Right atrium auricular region (tissue), 2 donors: Measurements from ENCODE around the gene SVIL. TPM values are rescaled to one million over a fixed set of nuclear protein-coding genes. Genes with fewer than 3 reads are reported as not detected.

ENCODE experiments used
- DNase-seq: peaks from one replicate; pipeline ENCODE4 v3.0.0-alpha.2; 2019; ENCODE audit warnings: low spot score
- H3K27ac ChIP-seq, 2 donors: fragments of 200-600 bp; sonication (generic); 1 replicate in 1 of 2; 2 replicates in 1 of 2; pipeline ENCODE4 v1.5.1; 2016 to 2019
- H3K27me3 ChIP-seq, 2 donors: fragments of 200-600 bp; sonication (generic); one replicate each; pipeline versions ENCODE4 v1.5.1 to v1.6.0; 2017 to 2019
- H3K36me3 ChIP-seq: fragments of 200-600 bp; sonication (generic); one replicate; pipeline ENCODE4 v1.5.1; 2016
- H3K4me1 ChIP-seq, 2 donors: fragments of 200-600 bp; sonication (generic); one replicate each; pipeline versions ENCODE4 v1.5.1 to v1.6.0; 2017 to 2019
- H3K4me3 ChIP-seq, 2 donors: fragments of 200-600 bp; sonication (generic); 1 replicate in 1 of 2; 2 replicates in 1 of 2; pipeline ENCODE4 v1.5.1; 2017 to 2019; ENCODE audit warnings: mild to moderate bottlenecking in 1 of 2, moderate library complexity in 1 of 2
- H3K9me3 ChIP-seq, 2 donors: fragments of 200-600 bp; sonication (generic); one replicate each; pipeline ENCODE4 v1.5.1; 2019
- total RNA-seq, 2 donors: library from RNA; depleted of rRNA; stranded (reverse); fragments of >200 nt; gene quantifications; one replicate each; pipeline ENCODE4 v1.1.0, GENCODE V29; 2016
- TF ChIP-seq, protein P1 (sequence below), 2 donors: fragments of 200-600 bp; sonication (generic); IDR thresholded peaks; one replicate each; pipeline ENCODE4 v1.5.1; 2019; ENCODE audit warnings: antibody characterized with exemption in 2 of 2

The SVIL gene
- total RNA-seq, 2 donors from 2014 or later: 260 to 340 TPM

DNA sequence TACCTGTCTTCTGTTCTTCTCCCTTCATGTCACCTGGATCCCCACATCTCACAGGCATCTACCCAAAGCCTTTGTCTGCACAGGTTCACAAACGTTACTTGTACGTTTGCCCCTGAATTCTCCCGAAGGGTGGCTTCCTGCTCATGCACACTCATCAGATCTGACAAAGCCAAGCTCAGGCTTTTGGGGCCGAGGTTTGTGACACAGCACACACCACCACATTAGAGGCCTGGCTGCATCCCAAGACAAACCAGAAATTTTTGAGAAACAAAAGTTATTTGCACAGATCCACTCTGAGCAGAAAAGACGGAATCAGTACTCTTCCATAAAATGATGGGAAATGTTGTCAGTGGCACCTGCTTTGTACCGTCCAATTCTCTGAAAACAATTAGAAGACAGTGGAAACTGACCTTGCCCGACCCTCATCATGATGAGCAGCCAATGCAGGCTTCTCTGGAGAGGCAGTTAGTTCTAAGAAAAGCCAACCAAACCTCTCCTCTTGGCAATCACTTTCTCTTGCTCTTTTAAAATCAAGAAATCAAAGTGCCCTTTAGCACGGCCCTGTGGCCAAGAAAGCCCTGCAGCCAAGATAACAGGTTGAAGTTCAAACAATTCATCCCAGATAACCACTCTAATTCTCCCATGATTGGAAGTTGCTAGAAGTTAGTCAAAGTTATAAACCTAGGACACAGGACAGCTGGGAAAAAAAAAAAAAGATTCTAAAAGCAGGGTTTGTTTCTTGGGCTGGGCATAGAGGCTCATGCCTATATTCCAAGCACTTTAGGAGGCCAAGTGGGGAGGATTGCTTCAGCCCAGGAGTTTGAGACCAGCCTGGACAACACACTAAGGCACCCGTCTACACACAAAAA, 13.6 kb upstream of the SVIL start:
- Histone ChIP-seq H3K27ac (peak overlapping the region; percentile 80 to 85), H3K4me1 (peaks cover 0 to 41% of the 10 kb centered on the region in 2 donors), H3K9me3 (peaks cover 0 to 6% of the 10 kb centered on the region in 2 donors), H3K36me3 (no peaks in the 10 kb centered on the region), H3K4me3 (no peak overlapping the region), H3K27me3 (no peaks in the 10 kb centered on the region)
- TF ChIP-seq, protein P1, sequence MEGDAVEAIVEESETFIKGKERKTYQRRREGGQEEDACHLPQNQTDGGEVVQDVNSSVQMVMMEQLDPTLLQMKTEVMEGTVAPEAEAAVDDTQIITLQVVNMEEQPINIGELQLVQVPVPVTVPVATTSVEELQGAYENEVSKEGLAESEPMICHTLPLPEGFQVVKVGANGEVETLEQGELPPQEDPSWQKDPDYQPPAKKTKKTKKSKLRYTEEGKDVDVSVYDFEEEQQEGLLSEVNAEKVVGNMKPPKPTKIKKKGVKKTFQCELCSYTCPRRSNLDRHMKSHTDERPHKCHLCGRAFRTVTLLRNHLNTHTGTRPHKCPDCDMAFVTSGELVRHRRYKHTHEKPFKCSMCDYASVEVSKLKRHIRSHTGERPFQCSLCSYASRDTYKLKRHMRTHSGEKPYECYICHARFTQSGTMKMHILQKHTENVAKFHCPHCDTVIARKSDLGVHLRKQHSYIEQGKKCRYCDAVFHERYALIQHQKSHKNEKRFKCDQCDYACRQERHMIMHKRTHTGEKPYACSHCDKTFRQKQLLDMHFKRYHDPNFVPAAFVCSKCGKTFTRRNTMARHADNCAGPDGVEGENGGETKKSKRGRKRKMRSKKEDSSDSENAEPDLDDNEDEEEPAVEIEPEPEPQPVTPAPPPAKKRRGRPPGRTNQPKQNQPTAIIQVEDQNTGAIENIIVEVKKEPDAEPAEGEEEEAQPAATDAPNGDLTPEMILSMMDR (IDR thresholded peaks at IDR 0.05): no peak
- no peak for DNase-seq

DNA sequence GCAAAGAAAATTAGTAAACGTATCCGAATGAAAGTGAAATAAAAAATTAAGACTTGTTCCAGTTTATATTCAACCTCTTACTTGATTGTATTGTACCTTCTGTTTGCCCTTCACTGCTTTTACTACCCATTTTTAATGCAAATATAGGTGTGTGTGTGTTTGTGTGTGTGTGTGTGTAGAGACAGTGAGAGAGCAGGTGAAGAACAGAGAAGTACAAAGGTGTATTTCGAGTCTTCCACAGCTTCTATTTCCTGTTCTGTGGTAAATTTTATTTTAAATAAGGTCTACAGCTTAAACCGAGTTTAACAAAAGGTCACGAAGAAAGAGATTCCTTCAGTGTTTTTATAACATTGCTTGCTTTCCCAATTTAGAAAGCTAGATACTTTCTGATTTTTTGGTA, 12.7 kb upstream of the SVIL start:
- TF ChIP-seq, protein P1 (IDR thresholded peaks at IDR 0.05): no peak
- no peak for DNase-seq
- Histone ChIP-seq H3K4me3 (no peak overlapping the region), H3K36me3 (no peaks in the 10 kb centered on the region), H3K9me3 (peaks cover 0 to 6% of the 10 kb centered on the region in 2 donors), H3K4me1 (peaks cover 0 to 47% of the 10 kb centered on the region in 2 donors), H3K27ac (peak overlapping the region; percentile 80 to 85), H3K27me3 (no peaks in the 10 kb centered on the region)

- peak overlapping the region; percentile 80 to 85 for H3K27ac ChIP-seq
- no peak overlapping the region for H3K4me3 ChIP-seq
- no peaks in the 10 kb centered on the region for H3K27me3 ChIP-seq
- peaks cover 0 to 52% of the 10 kb centered on the region in 2 donors for H3K4me1 ChIP-seq
- TF ChIP-seq, protein P1 (IDR thresholded peaks at IDR 0.05): no peak
- peaks cover 0 to 6% of the 10 kb centered on the region in 2 donors for H3K9me3 ChIP-seq
- no peak for DNase-seq
- no peaks in the 10 kb centered on the region for H3K36me3 ChIP-seq
Observed at GRCh38 chr10:29646960-29647461, 12.2 kb upstream of the SVIL start.

GRCh38 chr10:29646238-29646902, 11.6 kb upstream of the SVIL start:
- Histone ChIP-seq H3K4me1 (peaks cover 0 to 54% of the 10 kb centered on the region in 2 donors), H3K9me3 (peaks cover 0 to 6% of the 10 kb centered on the region in 2 donors), H3K36me3 (no peaks in the 10 kb centered on the region), H3K27me3 (no peaks in the 10 kb centered on the region), H3K27ac (peak overlapping the region; percentile 80 to 85), H3K4me3 (no peak overlapping the region)
- no peak for DNase-seq
- TF ChIP-seq, protein P1 (IDR thresholded peaks at IDR 0.05): no peak

DNA sequence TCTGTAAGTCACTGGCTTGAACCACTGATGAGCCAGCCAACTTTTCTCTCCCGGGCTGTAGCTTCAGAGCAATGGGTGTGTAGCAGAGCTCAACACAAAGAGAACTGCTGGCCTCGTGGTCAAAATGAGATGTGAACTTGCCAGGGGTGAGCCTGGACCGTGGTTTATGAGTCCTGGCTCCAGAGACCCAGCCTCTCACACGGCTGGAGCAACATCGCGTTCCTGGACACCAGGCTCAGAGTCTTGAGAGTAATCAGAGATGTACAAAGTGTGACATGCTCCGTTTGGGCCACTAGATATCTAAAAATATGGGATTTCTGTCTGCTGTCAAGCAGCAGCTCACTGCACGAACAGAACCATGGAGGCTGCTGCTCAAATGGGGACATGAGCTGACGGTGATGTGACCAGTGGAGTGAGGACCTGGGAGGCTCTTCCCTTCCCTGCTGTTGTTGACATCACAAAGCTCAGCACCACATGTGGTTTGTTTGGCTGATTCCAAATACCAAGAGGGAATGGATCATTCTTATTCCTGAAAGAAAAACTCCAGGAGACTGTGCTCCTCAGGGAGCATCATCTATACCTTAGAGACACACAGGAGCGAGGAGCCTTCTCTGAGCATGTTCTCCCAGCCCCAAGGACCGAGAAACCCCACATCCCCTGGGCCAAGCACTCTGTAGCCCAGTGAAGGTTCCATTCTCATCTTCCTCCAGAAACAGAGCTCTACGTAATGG, 9.2 kb upstream of the SVIL start:
- no peaks in the 10 kb centered on the region for H3K36me3 ChIP-seq
- TF ChIP-seq, protein P1 (IDR thresholded peaks at IDR 0.05): no peak
- peak; percentile 83 for DNase-seq
- H3K9me3 ChIP-seq: no peaks in the 10 kb centered on the region
- H3K27ac ChIP-seq: peak overlapping the region; percentile 85 to 92
- H3K4me3 ChIP-seq: no peak overlapping the region
- no peaks in the 10 kb centered on the region for H3K27me3 ChIP-seq
- H3K4me1 ChIP-seq: peaks cover 0 to 53% of the 10 kb centered on the region in 2 donors
